Frontal cortex (tissue), 4 donors: ENCODE data around the gene CNIH2. TPM values are rescaled to one million over a fixed set of nuclear protein-coding genes. Genes with fewer than 3 reads are reported as not detected.
"Not testable (repeated sequence)": the region's sequence is repeated elsewhere in the genome, so short reads cannot be mapped to it uniquely, and the experiment has no call there.

Experiments
- DNase-seq, 2 donors: peaks; one replicate each; pipeline ENCODE4 v3.0.0; 2012; ENCODE audit warnings: low spot score in 2 of 2
- FAIRE-seq: peaks from 2 replicates; lab custom pipeline; 2012; peaks lifted over from hg19 to GRCh38; lab: Jason Lieb, UNC
- total RNA-seq: library from RNA; depleted of rRNA; stranded (reverse); fragments of >200 nt; gene quantifications from one replicate; pipeline ENCODE4 v1.2.3, GENCODE V29; 2014
- donor health status: control.
- donor health status: control.
- donor health status: control.

Gene CNIH2
- total RNA-seq, 1 donor from 2014 or later, result 41.6 TPM

GRCh38 chr11:66311470-66311964, 33.5 kb downstream of the CNIH2 start:
- DNase-seq (no peak), FAIRE-seq (no peak)

- peak; percentile 79 to 81 for DNase-seq
- FAIRE-seq, result no peak
These were observed 34.1 kb downstream of the CNIH2 start for GRCh38 chr11:66311965-66312548.

- DNase-seq (peak; percentile 91 to 98), FAIRE-seq (no peak)
These were observed 34.8 kb downstream of the CNIH2 start for GRCh38 chr11:66312549-66313320.

DNA sequence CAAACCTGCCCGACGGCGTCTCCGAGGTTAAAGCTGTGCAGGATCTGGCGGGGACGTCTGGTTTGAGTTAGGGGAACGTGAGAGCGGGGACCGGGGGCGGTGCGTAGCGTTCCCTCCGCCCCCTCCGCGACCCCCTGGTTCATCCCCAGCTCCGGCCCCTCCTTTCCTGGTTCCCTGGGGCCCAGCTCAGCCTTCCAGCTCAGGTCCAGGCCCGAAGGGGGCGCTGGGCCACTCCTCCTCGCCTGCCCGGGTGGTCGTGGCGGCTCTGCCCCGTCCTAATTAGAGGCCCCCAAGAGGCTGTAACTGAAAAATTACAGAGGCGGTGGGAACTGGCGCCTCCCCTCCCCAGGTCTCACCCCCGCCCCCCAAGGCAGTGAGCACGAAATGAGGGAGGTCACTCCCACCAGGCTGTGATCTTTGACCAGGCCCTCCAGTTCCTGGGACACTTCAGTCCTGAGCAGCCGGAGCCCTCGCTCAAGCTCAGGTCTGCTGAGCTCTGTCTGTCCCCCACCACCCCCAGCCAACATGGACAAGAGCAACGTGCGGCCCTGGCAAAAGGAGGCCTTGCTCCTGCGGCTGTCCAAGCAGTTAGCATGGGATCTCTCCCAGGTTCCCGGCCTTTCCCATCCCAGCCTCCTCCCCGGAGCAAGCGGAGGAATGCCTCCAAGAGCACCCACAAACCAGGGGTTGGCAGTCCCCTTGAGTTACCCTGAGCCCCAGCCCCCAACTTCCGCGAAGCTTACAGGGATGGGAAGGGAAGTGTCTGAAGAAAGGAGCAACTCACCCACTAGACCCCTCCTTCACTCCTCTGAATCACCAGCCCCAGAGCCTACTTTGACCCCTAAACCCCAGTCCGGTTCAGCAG, 35.6 kb downstream of the CNIH2 start:
- DNase-seq (no peak), FAIRE-seq (no peak)

DNA sequence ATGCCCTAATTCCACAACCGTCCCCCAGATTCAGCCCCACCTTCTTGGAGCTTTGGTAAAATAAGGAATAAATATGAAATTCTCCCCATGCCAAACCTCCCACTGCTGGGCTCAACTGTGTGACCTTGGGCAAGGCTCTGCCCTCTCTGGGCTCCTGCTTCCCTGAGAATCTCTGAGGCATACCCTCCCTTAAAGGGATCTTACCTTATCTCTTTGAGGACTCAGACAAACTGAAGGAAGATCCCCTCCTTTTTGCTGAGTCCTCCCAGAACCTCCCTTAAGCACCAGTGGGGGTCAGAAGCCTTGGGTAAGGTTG, 36.2 kb downstream of the CNIH2 start:
- no peak for FAIRE-seq
- no peak for DNase-seq

DNA sequence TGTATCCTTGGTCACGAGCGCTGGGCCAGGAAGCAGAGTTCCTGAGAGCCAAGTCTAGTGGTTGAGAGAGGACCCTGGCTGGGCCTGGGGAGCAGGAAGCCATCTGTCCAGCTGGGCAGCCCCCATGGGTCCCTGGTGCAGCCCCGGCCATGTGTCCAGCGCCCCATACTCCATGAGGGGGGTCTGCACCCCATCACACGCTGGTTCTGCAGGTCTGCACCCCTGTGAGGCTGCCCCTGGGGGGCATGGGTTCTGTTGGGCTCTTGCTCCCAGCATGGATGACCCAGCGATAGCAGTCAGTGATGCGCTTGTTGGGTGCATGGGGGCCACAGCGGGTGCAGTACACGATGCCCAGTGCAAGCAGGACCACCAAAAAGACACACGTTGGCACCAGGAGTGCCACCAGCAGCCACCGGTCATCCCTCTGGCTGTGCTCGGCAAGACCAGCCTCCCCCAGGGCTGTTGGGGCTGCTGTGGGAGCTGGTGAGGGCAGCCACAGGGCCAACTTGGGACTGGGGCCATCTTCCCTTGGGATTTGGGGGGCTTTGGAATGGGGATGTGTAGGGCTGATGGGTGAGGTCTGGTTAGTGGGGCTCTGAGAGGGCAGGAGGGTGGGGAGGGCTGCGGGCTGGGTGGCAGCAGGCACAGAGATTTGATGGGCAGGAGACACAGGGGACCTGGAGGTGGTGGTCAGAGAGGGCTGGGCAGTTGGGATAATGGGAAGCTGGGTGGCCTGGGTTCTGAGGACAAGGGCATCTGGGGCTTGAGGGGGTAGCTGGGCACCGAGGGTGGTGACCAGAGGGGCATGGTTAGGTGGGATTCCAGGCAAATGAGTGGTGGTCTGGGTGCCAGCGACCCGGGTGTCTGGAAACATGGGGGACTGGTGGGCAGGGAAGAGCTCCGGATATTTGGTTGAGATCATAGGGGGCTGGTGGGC, 36.9 kb downstream of the CNIH2 start:
- no peak for FAIRE-seq
- DNase-seq, result no peak

- no peak for DNase-seq
- FAIRE-seq, result no peak
These were observed 37.5 kb downstream of the CNIH2 start for GRCh38 chr11:66315498-66315885.

DNA sequence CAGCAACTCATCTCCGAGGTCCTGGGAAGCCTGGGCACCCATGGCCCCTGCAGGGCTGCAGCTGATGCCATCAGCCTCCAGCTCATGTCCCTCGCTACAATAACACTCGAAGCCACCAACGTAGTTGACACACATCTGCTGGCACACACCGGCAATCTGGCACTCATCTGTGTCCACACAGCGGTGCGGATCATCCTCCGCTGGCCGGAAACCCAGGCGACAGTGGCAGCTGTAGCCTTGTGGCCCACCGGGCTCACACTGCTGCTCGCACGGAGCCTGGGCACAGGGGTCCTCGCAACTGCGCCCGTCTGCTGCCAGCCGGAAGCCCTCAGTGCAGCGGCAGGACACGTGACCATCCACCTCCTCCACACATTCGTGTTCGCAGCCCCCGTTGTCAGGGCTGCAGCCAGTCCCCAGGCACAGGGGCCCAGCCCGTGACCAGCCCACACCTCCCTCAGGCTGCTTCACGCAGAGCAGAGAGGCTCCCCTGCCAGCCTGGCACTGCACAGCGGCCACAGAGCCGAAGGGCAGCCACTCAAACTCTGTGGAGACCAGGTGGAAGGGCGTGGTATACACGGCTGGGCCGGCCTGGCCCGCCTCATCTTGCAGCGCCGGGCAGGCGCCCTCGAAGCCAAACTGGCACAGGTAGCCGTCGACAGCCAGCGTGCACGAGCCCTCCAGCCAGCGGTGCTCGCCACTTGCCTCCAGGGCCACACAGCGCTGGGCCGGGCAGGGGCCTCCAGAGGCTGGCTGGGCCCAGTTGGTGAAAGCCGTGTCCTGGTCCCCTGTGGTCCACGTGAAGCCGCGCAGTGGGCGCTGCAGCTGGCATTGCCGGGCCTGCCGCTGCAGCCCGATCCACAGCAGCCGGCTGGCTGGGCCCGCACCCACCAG, 38.2 kb downstream of the CNIH2 start:
- FAIRE-seq (no peak), DNase-seq (no peak)

DNA sequence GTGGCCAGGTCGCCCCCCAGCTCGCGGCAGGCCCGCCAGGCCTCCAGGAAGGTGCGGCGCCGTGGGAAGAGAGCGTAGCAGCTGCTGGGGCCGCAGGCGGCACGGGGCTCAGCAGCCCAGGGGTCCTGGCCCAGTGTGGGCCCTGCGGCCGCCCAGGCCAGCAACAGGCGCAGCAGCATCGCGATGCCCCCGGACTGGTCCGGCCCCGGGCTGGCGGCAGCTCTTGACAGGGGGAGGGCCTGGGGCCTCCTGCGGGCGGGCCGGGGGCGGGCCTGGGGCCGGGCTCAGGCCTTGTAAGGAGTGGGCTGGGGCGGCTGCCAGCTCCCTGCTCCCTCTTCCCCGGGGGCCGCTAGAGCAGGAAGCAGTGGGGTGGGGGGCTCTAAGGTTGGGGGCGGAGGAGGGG, 38.9 kb downstream of the CNIH2 start, which contains the start of gene CD248:
CD248 (minus strand) TSS at position 196 of the 403 bp plus-strand sequence; CDS start at position 179, 17 bp downstream.
- FAIRE-seq (no peak), DNase-seq (peak in 1 of 2 donors; percentile 58)

DNA sequence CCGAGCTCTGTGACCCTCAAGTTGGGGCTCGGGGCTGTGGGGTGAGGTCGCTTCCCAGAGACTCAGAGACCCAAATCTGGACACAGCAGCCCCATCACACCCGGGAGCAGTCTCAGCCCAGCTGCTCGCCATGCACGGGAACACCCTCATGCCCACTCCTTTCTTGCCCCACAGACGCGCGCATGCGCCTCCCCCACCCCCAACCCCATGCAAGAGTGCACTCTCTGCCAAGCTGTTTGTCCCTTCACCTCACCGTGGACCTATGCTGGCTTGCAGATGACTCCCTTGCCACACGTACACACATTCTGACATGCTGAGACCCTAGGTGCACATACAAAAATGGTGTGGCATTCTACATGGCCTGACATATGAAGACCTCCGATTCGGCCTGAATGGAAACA, 39.3 kb downstream of the CNIH2 start:
- no peak for DNase-seq
- no peak for FAIRE-seq

DNA sequence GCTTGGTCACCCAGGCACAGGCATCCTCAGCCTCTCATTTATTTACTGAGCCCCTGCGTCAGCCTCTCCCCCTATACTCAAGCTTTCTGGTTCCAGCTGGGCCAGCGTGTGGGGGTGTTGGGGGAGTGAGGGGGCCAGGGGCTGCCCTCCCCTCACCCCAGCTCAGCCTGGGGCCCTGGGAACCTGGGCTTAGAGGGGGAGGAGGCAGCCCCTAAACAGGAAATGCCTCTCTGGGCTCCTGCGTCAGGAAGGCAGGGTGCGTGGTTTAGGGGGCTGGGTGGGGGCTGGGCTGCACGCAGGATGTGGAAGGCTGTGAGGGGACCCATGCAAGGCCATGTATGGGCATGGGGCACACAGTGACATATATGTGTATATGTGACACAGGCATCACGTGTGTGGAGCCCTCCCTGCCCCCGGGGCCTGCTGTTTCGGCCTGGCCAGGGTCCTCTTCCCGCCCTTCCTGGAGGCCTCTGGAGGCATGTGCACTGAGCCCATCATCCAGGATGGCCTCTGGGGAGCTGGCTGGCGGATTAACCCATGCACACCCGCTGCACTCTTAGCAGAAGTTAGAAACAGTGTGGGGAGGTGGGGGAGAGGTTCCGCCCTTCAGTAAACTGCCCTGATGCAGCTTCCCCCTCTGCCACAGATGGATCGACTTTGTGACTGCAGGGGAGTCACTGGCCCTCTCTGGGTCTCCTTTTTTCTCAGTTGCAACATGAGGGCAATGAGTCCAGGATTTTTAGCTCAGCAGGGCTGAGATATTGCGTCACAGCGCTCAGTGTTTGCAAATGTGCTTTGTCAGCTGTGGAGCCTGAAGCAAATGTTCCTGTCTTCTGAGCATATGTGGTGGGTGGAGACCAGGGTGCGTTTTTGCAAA, 40.0 kb downstream of the CNIH2 start:
- FAIRE-seq, result no peak
- DNase-seq, result no peak

GRCh38 chr11:66318600-66318970, 40.6 kb downstream of the CNIH2 start:
- no peak for FAIRE-seq
- DNase-seq, result no peak

DNA sequence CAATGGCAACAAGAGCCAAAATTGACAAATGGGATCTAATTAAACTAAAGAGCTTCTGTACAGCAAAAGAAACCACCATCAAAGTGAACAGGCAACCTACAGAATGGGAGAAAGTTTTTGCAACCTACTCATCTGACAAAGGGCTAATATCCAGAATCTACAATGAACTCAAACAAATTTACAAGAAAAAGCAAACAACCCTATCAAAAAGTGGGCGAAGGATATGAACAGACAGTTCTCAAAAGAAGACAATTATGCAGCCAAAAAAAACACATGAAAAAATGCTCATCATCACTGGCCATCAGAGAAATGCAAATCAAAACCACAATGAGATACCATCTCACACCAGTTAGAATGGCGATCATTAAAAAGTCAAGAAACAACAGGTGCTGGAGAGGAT, 42.3 kb downstream of the CNIH2 start:
- not testable (repeated sequence) for DNase-seq, FAIRE-seq

DNA sequence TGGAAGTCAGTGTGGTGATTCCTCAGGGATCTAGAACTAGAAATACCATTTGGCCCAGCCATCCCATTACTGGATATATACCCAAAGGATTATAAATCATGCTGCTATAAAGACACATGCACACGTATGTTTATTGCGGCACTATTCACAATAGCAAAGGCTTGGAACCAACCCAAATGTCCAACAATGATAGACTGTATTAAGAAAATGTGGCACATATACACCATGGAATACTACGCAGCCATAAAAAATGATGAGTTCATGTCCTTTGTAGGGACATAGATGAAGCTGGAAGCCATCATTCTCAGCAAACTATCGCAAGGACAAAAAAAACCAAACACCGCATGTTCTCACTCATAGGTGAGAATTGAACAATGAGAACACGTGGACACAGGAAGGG, 42.8 kb downstream of the CNIH2 start:
- FAIRE-seq, DNase-seq: not testable (repeated sequence)

- no peak for FAIRE-seq
These were observed 43.6 kb downstream of the CNIH2 start for GRCh38 chr11:66321606-66322005.

GRCh38 chr11:66322732-66323427, 44.9 kb downstream of the CNIH2 start:
- DNase-seq, result no peak
- FAIRE-seq, result no peak

More at GRCh38 chr11:66321606-66322005, 43.6 kb downstream of the CNIH2 start:
- no peak for DNase-seq

GRCh38 chr11:66323684-66324083, 45.7 kb downstream of the CNIH2 start:
- no peak for FAIRE-seq
- DNase-seq, result no peak
